ENCODE results near the gene CD209.

GRCh38 chr19:7790416-7790815, 43.1 kb upstream of the CD209 start:
- TF ChIP-seq CTCF (conservative IDR thresholded peaks at IDR 0.05; ENCODE audit: low read length) (no peak), EZH2phosphoT487 (IDR thresholded peaks at IDR 0.05; ENCODE audit: borderline replicate concordance, low read depth, low read length) (no peak)
